Astrocyte (in vitro differentiated cells and primary cell): ENCODE results near the gene CYYR1. TPM values are rescaled to one million over a fixed set of nuclear protein-coding genes. Genes with fewer than 3 reads are reported as not detected.

ENCODE experiments used
- DNase-seq: peaks from one replicate; pipeline ENCODE4 v3.0.0-alpha.2; 2010; ENCODE audit warnings: low read depth
- FAIRE-seq: peaks from 2 replicates; lab custom pipeline; 2011; peaks lifted over from hg19 to GRCh38; lab: Jason Lieb, UNC
- H2AFZ ChIP-seq: 2 replicates; pipeline ENCODE4 v1.6.0; 2012; ENCODE audit warnings: low read depth, low read length, inconsistent platforms
- H3K27ac ChIP-seq: 2 replicates; pipeline ENCODE4 v1.5.1; 2011; ENCODE audit warnings: low read depth, low read length, inconsistent platforms
- H3K27me3 ChIP-seq: 2 replicates; pipeline ENCODE4 v1.6.0; 2011; ENCODE audit warnings: low read length, inconsistent platforms; ENCODE audit not compliant: insufficient read depth
- H3K36me3 ChIP-seq: 2 replicates; pipeline ENCODE4 v1.5.1; 2011; ENCODE audit warnings: low read length, inconsistent platforms; ENCODE audit not compliant: insufficient read depth
- H3K4me1 ChIP-seq: 2 replicates; pipeline ENCODE4 v1.5.1; 2011; ENCODE audit warnings: low read length, inconsistent platforms; ENCODE audit not compliant: insufficient read depth
- H3K4me2 ChIP-seq: 2 replicates; pipeline ENCODE4 v1.6.0; 2012; ENCODE audit warnings: low read length, inconsistent platforms
- H3K4me3 ChIP-seq: 2 replicates; pipeline ENCODE4 v1.5.1; 2011; ENCODE audit warnings: low read depth, mild to moderate bottlenecking, low read length, inconsistent platforms; ENCODE audit not compliant: insufficient read depth
- H3K79me2 ChIP-seq: 2 replicates; pipeline ENCODE4 v1.6.0; 2012; ENCODE audit warnings: mild to moderate bottlenecking, low read length, inconsistent platforms; ENCODE audit not compliant: insufficient read depth
- H3K9ac ChIP-seq: 2 replicates; pipeline ENCODE4 v1.6.0; 2012; ENCODE audit warnings: mild to moderate bottlenecking, low read length, inconsistent platforms
- H3K9me3 ChIP-seq: 2 replicates; pipeline ENCODE4 v1.5.1; 2012; ENCODE audit warnings: low read depth, mild to moderate bottlenecking, low read length, inconsistent platforms; ENCODE audit not compliant: insufficient read depth
- H4K20me1 ChIP-seq: 2 replicates; pipeline ENCODE4 v1.6.0; 2012; ENCODE audit warnings: low read length, inconsistent platforms; ENCODE audit not compliant: insufficient read depth
- H3K27ac Mint-ChIP-seq: one replicate; pipeline ENCODE4 v1.8.0; 2021; ENCODE audit warnings: mild to moderate bottlenecking, mixed read lengths; ENCODE audit not compliant: unreplicated experiment
- H3K27me3 Mint-ChIP-seq: one replicate; pipeline ENCODE4 v1.8.0; 2021; ENCODE audit warnings: low read depth, mixed read lengths; ENCODE audit not compliant: unreplicated experiment
- H3K36me3 Mint-ChIP-seq: one replicate; pipeline ENCODE4 v1.8.0; 2021; ENCODE audit warnings: low read depth, mixed read lengths; ENCODE audit not compliant: unreplicated experiment
- H3K4me1 Mint-ChIP-seq: one replicate; pipeline ENCODE4 v1.8.0; 2021; ENCODE audit warnings: low read depth, mixed read lengths; ENCODE audit not compliant: unreplicated experiment
- H3K4me3 Mint-ChIP-seq: one replicate; pipeline ENCODE4 v1.8.0; 2021; ENCODE audit warnings: mild to moderate bottlenecking, moderate library complexity, mixed read lengths; ENCODE audit not compliant: unreplicated experiment
- H3K9me3 Mint-ChIP-seq: one replicate; pipeline ENCODE4 v1.8.0; 2021; ENCODE audit warnings: mild to moderate bottlenecking, mixed read lengths; ENCODE audit not compliant: unreplicated experiment
- CTCF ChIP-seq: IDR thresholded peaks from 2 replicates; pipeline ENCODE4 v1.5.1; 2011; ENCODE audit warnings: low read depth, mild to moderate bottlenecking, inconsistent platforms, low read length, moderate library complexity; ENCODE audit not compliant: insufficient read depth
- EZH2 ChIP-seq: IDR thresholded peaks from 2 replicates; pipeline ENCODE4 v1.6.1; 2012; ENCODE audit warnings: mild to moderate bottlenecking, low read length, inconsistent platforms; ENCODE audit not compliant: insufficient read depth
- total RNA-seq: library from RNA; stranded (reverse); gene quantifications from 2 replicates; pipeline ENCODE4 v1.2.1, GENCODE V29; 2021

CYYR1 gene
- total RNA-seq, 1 donor from 2014 or later = 4.7 TPM

- FAIRE-seq (no peak), DNase-seq (no peak)
- Mint-ChIP-seq H3K27me3 (no peaks in the 10 kb centered on the region), H3K4me3 (no peak overlapping the region), H3K4me1 (no peaks in the 10 kb centered on the region), H3K9me3 (peaks cover 3% of the 10 kb centered on the region), H3K36me3 (peaks cover 2% of the 10 kb centered on the region), H3K27ac (no peak overlapping the region)
- no peak overlapping the region for H2AFZ ChIP-seq
- H3K9ac ChIP-seq = no peak overlapping the region
- H3K4me2 ChIP-seq = no peak overlapping the region
- no peaks in the 10 kb centered on the region for H3K9me3 ChIP-seq
- H3K27ac ChIP-seq = no peak overlapping the region
- H3K4me3 ChIP-seq = no peak overlapping the region
- no peaks in the 10 kb centered on the region for H3K36me3 ChIP-seq
- H3K4me1 ChIP-seq = no peaks in the 10 kb centered on the region
- no peaks in the 10 kb centered on the region for H3K27me3 ChIP-seq
- no peaks in the 10 kb centered on the region for H4K20me1 ChIP-seq
- no peaks in the 10 kb centered on the region for H3K79me2 ChIP-seq
- TF ChIP-seq CTCF (no peak), EZH2 (no peak)
These were observed 71.5 kb downstream of the CYYR1 start for GRCh38 chr21:26501495-26502021.

GRCh38 chr21:26499495-26499894 lies 73.6 kb downstream of the CYYR1 start:
- H3K36me3 ChIP-seq = no peaks in the 10 kb centered on the region
- H3K9me3 ChIP-seq = no peaks in the 10 kb centered on the region
- H3K4me3 ChIP-seq = no peak overlapping the region
- no peak overlapping the region for H3K4me2 ChIP-seq
- H4K20me1 ChIP-seq = no peaks in the 10 kb centered on the region
- DNase-seq (no peak), FAIRE-seq (no peak)
- peaks cover 5% of the 10 kb centered on the region for H3K9me3 Mint-ChIP-seq
- H3K4me1 Mint-ChIP-seq = no peaks in the 10 kb centered on the region
- no peak overlapping the region for H3K27ac ChIP-seq
- no peak overlapping the region for H3K4me3 Mint-ChIP-seq
- no peaks in the 10 kb centered on the region for H3K79me2 ChIP-seq
- peaks cover 2% of the 10 kb centered on the region for H3K36me3 Mint-ChIP-seq
- H2AFZ ChIP-seq = no peak overlapping the region
- H3K4me1 ChIP-seq = no peaks in the 10 kb centered on the region
- no peak for TF ChIP-seq EZH2
- TF ChIP-seq CTCF = no peak
- no peak overlapping the region for H3K9ac ChIP-seq
- H3K27ac Mint-ChIP-seq = no peak overlapping the region
- no peaks in the 10 kb centered on the region for H3K27me3 ChIP-seq
- no peaks in the 10 kb centered on the region for H3K27me3 Mint-ChIP-seq

- H3K9me3 ChIP-seq = no peaks in the 10 kb centered on the region
- Mint-ChIP-seq H3K27ac (no peak overlapping the region), H3K27me3 (no peaks in the 10 kb centered on the region), H3K9me3 (peaks cover 5% of the 10 kb centered on the region), H3K4me3 (no peak overlapping the region), H3K36me3 (no peaks in the 10 kb centered on the region), H3K4me1 (peaks cover 15% of the 10 kb centered on the region)
- no peak overlapping the region for H3K4me2 ChIP-seq
- FAIRE-seq (no peak), DNase-seq (no peak)
- H3K4me1 ChIP-seq = no peaks in the 10 kb centered on the region
- no peaks in the 10 kb centered on the region for H3K36me3 ChIP-seq
- no peaks in the 10 kb centered on the region for H3K79me2 ChIP-seq
- no peak overlapping the region for H3K9ac ChIP-seq
- TF ChIP-seq EZH2 (no peak), CTCF (no peak)
- no peak overlapping the region for H2AFZ ChIP-seq
- H3K4me3 ChIP-seq = no peak overlapping the region
- H3K27me3 ChIP-seq = no peaks in the 10 kb centered on the region
- H4K20me1 ChIP-seq = no peaks in the 10 kb centered on the region
- no peak overlapping the region for H3K27ac ChIP-seq
These were observed 77.7 kb downstream of the CYYR1 start for GRCh38 chr21:26495283-26495849.
